AG10803 (cell line): ENCODE data around the gene OTUD1.

Experiments
- DNase-seq: peaks from one replicate; pipeline ENCODE4 v3.0.0; 2010; ENCODE audit warnings: low read depth
- H3K4me3 ChIP-seq: 2 replicates; pipeline ENCODE4 v1.5.1; 2011; ENCODE audit warnings: mild to moderate bottlenecking, low read length, control low read depth
- CTCF ChIP-seq: conservative IDR thresholded peaks from 2 replicates; pipeline ENCODE4 v1.5.1; 2011; ENCODE audit warnings: mild to moderate bottlenecking, low read length, control low read depth, inconsistent platforms

OTUD1 gene

GRCh38 chr10:23402856-23403255, 36.0 kb upstream of the OTUD1 start:
- TF ChIP-seq CTCF, result no peak
- H3K4me3 ChIP-seq, result no peak overlapping the region
- DNase-seq, result no peak

- no peak for TF ChIP-seq CTCF
These were observed 35.6 kb upstream of the OTUD1 start for GRCh38 chr10:23403278-23403677.

GRCh38 chr10:23403719-23404118, 35.2 kb upstream of the OTUD1 start:
- TF ChIP-seq CTCF, result no peak
- DNase-seq, result no peak
- H3K4me3 ChIP-seq, result no peak overlapping the region

More at GRCh38 chr10:23403278-23403677, 35.6 kb upstream of the OTUD1 start:
- DNase-seq, result no peak
- no peak overlapping the region for H3K4me3 ChIP-seq

GRCh38 chr10:23404461-23404980, 34.4 kb upstream of the OTUD1 start:
- H3K4me3 ChIP-seq, result no peak overlapping the region
- peak; percentile 17 for DNase-seq

GRCh38 chr10:23405540-23405939, 33.3 kb upstream of the OTUD1 start:
- H3K4me3 ChIP-seq, result no peak overlapping the region
- no peak for TF ChIP-seq CTCF
- DNase-seq, result no peak

More at GRCh38 chr10:23404461-23404980, 34.4 kb upstream of the OTUD1 start:
- TF ChIP-seq CTCF, result no peak

- no peak for DNase-seq
- H3K4me3 ChIP-seq, result no peak overlapping the region
- TF ChIP-seq CTCF, result no peak
These were observed 32.5 kb upstream of the OTUD1 start for GRCh38 chr10:23406409-23406808.

GRCh38 chr10:23408330-23408976, 30.4 kb upstream of the OTUD1 start:
- TF ChIP-seq CTCF, result no peak
- peak; percentile 64 for DNase-seq
- H3K4me3 ChIP-seq, result no peak overlapping the region
